ENCODE data around the gene IARS1.

DNA sequence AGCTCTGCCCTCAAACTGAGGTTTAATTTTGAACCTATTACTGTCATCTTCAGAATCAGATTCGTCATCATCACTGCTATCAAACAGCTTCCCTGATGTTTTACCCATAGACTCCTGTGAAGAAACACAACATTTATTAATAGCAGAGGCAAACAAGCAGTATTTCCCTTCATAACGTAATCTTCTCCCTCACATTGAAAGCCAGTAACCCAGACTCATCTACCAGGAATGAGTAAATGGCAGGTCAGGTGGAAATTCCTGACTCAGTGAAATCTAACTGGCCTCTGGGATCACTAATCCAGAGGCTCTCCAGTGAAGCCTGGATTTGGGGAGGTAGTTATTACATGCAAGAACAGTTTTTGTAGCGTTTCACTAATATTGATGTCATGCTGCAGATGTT, 17.1 kb upstream of the IARS1 start:
- TF ChIP-seq CTCF (conservative IDR thresholded peaks at IDR 0.05; ENCODE audit: low read length) (no peak), EZH2phosphoT487 (IDR thresholded peaks at IDR 0.05; ENCODE audit: borderline replicate concordance, low read depth, low read length) (no peak)

Data from OCI-LY7 (cell line).